Mucosa of descending colon (tissue), 3 donors: ENCODE measurements around the gene C1orf21. TPM values are rescaled to one million over a fixed set of nuclear protein-coding genes. Genes with fewer than 3 reads are reported as not detected.

Experiments
- ATAC-seq: fragments of 200-7000 bp; cut with Tn5 transposase; one replicate; pipeline ENCODE4 v1.9.1; 2020; ENCODE audit warnings: mild to moderate bottlenecking, moderate library complexity
- DNase-seq, 3 donors: peaks; one replicate each; pipeline ENCODE4 v3.0.0-alpha.2; 2020
- H3K36me3 ChIP-seq: fragments of 200-600 bp; one replicate; pipeline ENCODE4 v1.8.0; 2021; ENCODE audit warnings: low read depth, mild to moderate bottlenecking
- H3K4me1 ChIP-seq: fragments of 200-600 bp; one replicate; pipeline ENCODE4 v1.8.0; 2021; ENCODE audit warnings: low read depth, mild to moderate bottlenecking
- H3K4me3 ChIP-seq: fragments of 200-600 bp; one replicate; pipeline ENCODE4 v1.8.0; 2021; ENCODE audit warnings: mild to moderate bottlenecking
- H3K9me3 ChIP-seq: fragments of 200-600 bp; one replicate; pipeline ENCODE4 v1.8.0; 2021; ENCODE audit warnings: mild to moderate bottlenecking
- intact Hi-C, 2 donors: fragments of 100-400 bp; cut with DNase I in 1 of 2; cut with micrococcal nuclease in 1 of 2; formaldehyde crosslinking; loops; one replicate each; pipeline versions ENCODE4 v1.11.0 to v1.11.1; 2022; cut with DNase I, micrococcal nuclease
- total RNA-seq, 3 donors: library from RNA; stranded (reverse); fragmentation: NEBNext Ultra II Directional in 2 of 3; extraction: Animal tissue kit (Norgen Biotek cat#: 25700) in 2 of 3; gene quantifications; one replicate each; pipeline versions ENCODE4 v1.2.1 to v1.2.4, GENCODE V29; 2021 to 2023
- TF ChIP-seq, protein P1 (sequence below): fragments of 200-600 bp; IDR thresholded peaks from one replicate; pipeline ENCODE4 v1.8.0; 2022; ENCODE audit warnings: antibody characterized with exemption, mild to moderate bottlenecking
- donor health status: DM: no; HTN: no; CAD: no; lungs with moderate emphysema.
- donor health status: DM: no; HTN: no; CAD: no.
- donor health status: DM: no; HTN: yes; CAD: no.

C1orf21 gene
- total RNA-seq, 3 donors from 2014 or later = 70.9 to 109 (median 96.8) TPM

DNA sequence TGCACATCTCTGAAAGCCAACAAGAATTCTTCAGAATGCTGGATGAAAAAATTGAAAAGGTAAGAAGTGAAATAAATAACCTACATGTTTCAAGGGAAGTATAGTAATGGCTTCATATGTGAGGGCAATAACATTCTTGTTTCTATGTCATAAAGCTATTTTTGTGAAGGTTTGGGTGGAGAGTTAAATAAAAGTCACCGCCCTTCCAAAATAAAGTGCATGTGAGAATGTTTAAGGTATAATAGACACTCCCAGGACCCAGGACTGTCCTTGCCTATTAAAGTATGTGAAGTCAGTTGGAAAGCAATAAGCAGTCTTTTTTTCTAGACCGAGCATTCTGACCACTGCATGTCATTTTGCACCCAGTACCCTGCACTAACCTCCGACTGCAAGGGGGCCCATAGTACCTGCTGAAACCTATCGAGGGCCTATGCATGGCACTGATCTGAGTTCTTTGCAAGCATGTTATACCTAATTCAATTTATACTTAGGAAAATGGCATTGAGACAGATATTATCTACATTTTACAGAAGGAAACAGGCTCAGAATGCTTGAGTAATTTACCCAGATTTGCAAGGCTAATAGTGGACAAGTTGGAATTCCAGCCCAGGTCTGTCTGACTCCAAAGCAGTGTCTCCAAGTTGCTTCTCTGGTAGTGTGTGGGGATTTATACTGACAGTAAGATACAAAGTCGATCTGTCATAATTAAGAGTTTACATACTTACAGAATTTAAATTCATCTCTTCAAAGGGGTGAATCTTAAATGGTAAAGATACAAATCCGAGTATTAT is 211.8 kb downstream of the C1orf21 start:
- ATAC-seq (peak; percentile 73), DNase-seq (peak in 1 of 3 donors; percentile 29)
- TF ChIP-seq, protein P1, sequence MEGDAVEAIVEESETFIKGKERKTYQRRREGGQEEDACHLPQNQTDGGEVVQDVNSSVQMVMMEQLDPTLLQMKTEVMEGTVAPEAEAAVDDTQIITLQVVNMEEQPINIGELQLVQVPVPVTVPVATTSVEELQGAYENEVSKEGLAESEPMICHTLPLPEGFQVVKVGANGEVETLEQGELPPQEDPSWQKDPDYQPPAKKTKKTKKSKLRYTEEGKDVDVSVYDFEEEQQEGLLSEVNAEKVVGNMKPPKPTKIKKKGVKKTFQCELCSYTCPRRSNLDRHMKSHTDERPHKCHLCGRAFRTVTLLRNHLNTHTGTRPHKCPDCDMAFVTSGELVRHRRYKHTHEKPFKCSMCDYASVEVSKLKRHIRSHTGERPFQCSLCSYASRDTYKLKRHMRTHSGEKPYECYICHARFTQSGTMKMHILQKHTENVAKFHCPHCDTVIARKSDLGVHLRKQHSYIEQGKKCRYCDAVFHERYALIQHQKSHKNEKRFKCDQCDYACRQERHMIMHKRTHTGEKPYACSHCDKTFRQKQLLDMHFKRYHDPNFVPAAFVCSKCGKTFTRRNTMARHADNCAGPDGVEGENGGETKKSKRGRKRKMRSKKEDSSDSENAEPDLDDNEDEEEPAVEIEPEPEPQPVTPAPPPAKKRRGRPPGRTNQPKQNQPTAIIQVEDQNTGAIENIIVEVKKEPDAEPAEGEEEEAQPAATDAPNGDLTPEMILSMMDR = no peak
- Histone ChIP-seq H3K36me3 (no peaks in the 10 kb centered on the region), H3K4me3 (no peak overlapping the region), H3K4me1 (peaks cover 18% of the 10 kb centered on the region), H3K9me3 (no peaks in the 10 kb centered on the region)
- intact Hi-C loops = no loop called here

DNA sequence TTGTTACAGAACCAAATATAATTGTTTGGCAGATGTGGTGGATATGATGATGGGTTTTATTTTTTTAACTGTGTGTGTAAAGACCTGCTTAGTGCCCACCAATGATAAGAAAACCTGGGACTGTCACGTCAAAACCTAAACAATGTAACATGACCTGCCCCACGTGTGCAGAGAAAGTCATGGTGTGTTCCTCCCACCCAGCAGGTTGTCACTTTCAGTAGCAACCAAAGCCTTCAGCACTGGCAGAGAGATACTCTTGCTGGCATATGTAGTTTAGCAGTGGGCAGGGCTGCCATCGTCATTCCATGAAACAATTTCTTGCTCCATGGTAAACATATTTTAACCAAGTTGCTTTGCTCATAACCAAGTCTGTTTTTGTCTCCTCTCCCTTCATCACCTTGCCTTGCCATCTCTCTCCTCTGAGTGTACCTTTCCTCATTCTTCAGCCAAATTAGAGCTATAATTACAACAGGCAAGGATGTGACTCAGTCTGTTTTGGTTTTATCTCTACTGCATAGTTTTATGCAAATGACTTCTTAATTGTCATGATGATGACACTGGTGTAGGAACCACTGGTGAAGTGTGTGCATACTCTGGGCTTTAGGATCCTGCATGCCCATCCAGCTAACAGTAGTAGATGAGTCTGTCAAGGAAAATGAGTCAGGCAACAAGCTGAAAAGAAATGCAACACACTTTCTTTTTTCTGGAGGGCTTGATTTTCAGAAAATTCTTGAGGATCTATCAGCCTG is 217.5 kb downstream of the C1orf21 start:
- no peaks in the 10 kb centered on the region for H3K36me3 ChIP-seq
- peaks cover 8% of the 10 kb centered on the region for H3K4me1 ChIP-seq
- no peak for DNase-seq
- TF ChIP-seq, protein P1 = no peak
- intact Hi-C loops = no loop called here
- H3K9me3 ChIP-seq = no peaks in the 10 kb centered on the region
- H3K4me3 ChIP-seq = no peak overlapping the region
- ATAC-seq = no peak

DNA sequence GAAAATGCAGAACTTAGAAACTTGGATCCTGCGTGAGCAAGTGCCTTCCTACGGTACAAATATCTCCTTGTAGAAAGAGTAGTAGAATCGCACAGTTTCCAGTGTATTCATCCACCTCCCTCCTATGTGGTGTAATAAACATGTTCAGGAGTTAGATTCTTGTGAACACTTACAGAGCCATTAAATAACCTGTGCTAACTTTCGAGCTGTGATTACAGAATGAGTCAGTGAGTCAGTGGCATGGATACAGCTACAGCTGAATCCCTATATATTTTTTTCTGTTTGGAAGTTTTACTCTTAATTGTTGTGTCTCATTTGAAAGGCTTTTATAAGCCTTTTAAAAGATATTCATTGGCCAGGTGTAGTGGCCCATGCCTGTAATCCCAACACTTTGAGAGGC is 219.1 kb downstream of the C1orf21 start:
- H3K4me1 ChIP-seq = peaks cover 8% of the 10 kb centered on the region
- H3K4me3 ChIP-seq = no peak overlapping the region
- TF ChIP-seq, protein P1 = no peak
- ATAC-seq (peak; percentile 93), DNase-seq (no peak)
- intact Hi-C loops = no loop called here
- no peaks in the 10 kb centered on the region for H3K9me3 ChIP-seq
- no peaks in the 10 kb centered on the region for H3K36me3 ChIP-seq

DNA sequence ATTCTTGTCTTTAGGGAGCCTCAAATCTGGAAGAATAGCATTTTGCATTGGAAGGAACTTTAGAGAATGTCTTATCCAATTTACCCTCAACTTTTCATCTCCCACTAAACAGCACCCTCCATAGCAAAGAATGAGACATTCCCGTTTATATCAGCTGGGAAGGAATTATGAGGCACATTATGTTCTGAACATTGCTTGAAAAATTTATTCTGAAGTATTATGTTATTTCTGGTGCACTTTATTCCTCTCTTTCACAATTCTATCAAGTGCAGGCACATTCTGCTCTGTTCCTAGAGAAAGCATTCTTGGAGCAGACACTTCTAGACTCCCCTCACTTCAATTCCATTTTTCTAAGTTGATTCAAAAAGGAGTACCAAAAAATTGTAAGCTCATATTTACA is 220.0 kb downstream of the C1orf21 start:
- no peak overlapping the region for H3K4me3 ChIP-seq
- intact Hi-C loops = no loop called here
- TF ChIP-seq, protein P1 = no peak
- peaks cover 10% of the 10 kb centered on the region for H3K4me1 ChIP-seq
- no peak for ATAC-seq
- H3K36me3 ChIP-seq = no peaks in the 10 kb centered on the region
- no peak for DNase-seq
- no peaks in the 10 kb centered on the region for H3K9me3 ChIP-seq

DNA sequence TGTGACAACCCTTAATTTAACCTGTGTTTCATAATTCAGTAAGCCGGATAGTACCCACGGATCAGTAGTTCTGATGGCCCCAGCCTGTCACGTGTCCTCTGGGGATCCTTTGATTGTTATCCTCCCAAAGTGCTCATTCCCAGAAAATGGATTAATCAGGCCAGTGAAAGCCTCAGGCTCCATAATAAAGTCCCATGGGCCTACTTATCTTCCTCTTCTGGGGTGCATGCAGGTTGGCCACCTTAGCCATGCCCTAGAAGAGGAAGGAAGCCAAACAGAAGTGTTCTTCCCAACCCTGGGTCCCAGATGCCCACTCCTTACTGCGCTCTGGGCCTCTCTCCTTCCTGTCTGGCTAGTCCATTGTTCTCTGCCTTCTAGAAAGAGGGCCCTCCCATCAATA is 221.8 kb downstream of the C1orf21 start:
- TF ChIP-seq, protein P1 = no peak
- Histone ChIP-seq H3K9me3 (no peaks in the 10 kb centered on the region), H3K4me3 (no peak overlapping the region), H3K36me3 (no peaks in the 10 kb centered on the region), H3K4me1 (peaks cover 10% of the 10 kb centered on the region)
- DNase-seq (no peak), ATAC-seq (no peak)
- intact Hi-C loops = no loop called here
